ENCODE measurements around the gene AKT2.

GRCh38 chr19:40274585-40275544 lies 10.3 kb downstream of the AKT2 start:
- no peak for TF ChIP-seq CTCF (IDR thresholded peaks at IDR 0.05)
- no peak for TF ChIP-seq REST (IDR thresholded peaks at IDR 0.05; ENCODE audit: insufficient read depth in 1 of 2, low read depth in 2 of 2, low read length in 1 of 2)
- no peak for TF ChIP-seq POLR2AphosphoS5 (IDR thresholded peaks at IDR 0.05; ENCODE audit: low read depth, low read length)
- TF ChIP-seq SIN3A (IDR thresholded peaks at IDR 0.05; ENCODE audit: borderline replicate concordance, insufficient read depth, low read depth, low read length): no peak
- no peak for TF ChIP-seq TCF7L2 (IDR thresholded peaks at IDR 0.05; ENCODE audit: low read depth, low read length)

Data from Panc1 (cell line).